Upper lobe of left lung (tissue), 6 donors: Measurements from ENCODE around the gene CCNB3. TPM values are rescaled to one million over a fixed set of nuclear protein-coding genes. Genes with fewer than 3 reads are reported as not detected.

Source experiments
- ATAC-seq, 2 donors: fragments of 200-7000 bp; cut with Tn5 transposase; one replicate each; pipeline ENCODE4 v1.9.1; 2022; ENCODE audit warnings: mild to moderate bottlenecking in 2 of 2, moderate library complexity in 2 of 2; ENCODE audit not compliant: low FRiP score in 2 of 2
- DNase-seq, 2 donors: peaks; one replicate each; pipeline ENCODE4 v3.0.0-alpha.2; 2019 to 2020
- H3K27ac ChIP-seq, 4 donors: fragments of 200-600 bp; sonication (generic); one replicate each; pipeline ENCODE4 v1.5.1; 2016 to 2019
- H3K27me3 ChIP-seq, 4 donors: fragments of 200-600 bp; sonication (generic); one replicate each; pipeline ENCODE4 v1.5.1; 2017 to 2019
- H3K36me3 ChIP-seq, 4 donors: fragments of 200-600 bp; sonication (generic); one replicate each; pipeline ENCODE4 v1.5.1; 2016 to 2019
- H3K4me1 ChIP-seq, 4 donors: fragments of 200-600 bp; sonication (generic); one replicate each; pipeline ENCODE4 v1.5.1; 2018 to 2019
- H3K4me3 ChIP-seq, 4 donors: fragments of 200-600 bp; sonication (generic); one replicate each; pipeline ENCODE4 v1.5.1; 2017 to 2019; ENCODE audit warnings: mild to moderate bottlenecking in 2 of 4, moderate library complexity in 1 of 4
- H3K9me3 ChIP-seq, 4 donors: fragments of 200-600 bp; sonication (generic); one replicate each; pipeline ENCODE4 v1.5.1; 2018 to 2019
- EP300 ChIP-seq, 4 donors: sonication (generic); formaldehyde crosslinking; IDR thresholded peaks; one replicate each; pipeline ENCODE4 v1.5.1; 2017; ENCODE audit warnings: antibody characterized with exemption in 4 of 4, control low read depth in 2 of 4
- POLR2A ChIP-seq, 4 donors: fragments of 450-650 bp; IDR thresholded peaks; one replicate each; pipeline ENCODE4 v1.5.1; 2016 to 2017; ENCODE audit warnings: antibody characterized with exemption in 4 of 4, mild to moderate bottlenecking in 2 of 4
- POLR2AphosphoS5 ChIP-seq, 2 donors: sonication (generic); formaldehyde crosslinking; IDR thresholded peaks; one replicate each; pipeline ENCODE4 v1.5.1; 2017; ENCODE audit warnings: antibody characterized with exemption in 2 of 2
- WGBS, 2 donors: methylation state at CpG; one replicate each; pipeline ENCODE4 v1.1.5; 2017 to 2018; 5-methylcytosine and 5-hydroxymethylcytosine counted together
- total RNA-seq, 6 donors: library from RNA; depleted of rRNA in 4 of 6; stranded (reverse); fragments of >200 nt in 4 of 6; gene quantifications; one replicate each; pipeline versions ENCODE4 v1.1.0 to v1.2.1, GENCODE V29; 2016 to 2021
- TF ChIP-seq, protein P1 (sequence below), 6 experiments: fragments of 450-650 bp in 4 of 6; fragments of 200-600 bp in 2 of 6; sonication (generic) in 2 of 6; IDR thresholded peaks; one replicate each; pipeline ENCODE4 v1.5.1; 2016 to 2019; ENCODE audit warnings: antibody characterized with exemption in 6 of 6
- donor health status: DM: no; HTN: no; CAD: no; lungs with moderate emphysema.
- donor health status: DM: no; HTN: yes; CAD: no; lungs with severe emphysema.

CCNB3 gene
- total RNA-seq, 6 donors from 2014 or later, result 0.77 to 5.2 (median 1.4) TPM

DNA sequence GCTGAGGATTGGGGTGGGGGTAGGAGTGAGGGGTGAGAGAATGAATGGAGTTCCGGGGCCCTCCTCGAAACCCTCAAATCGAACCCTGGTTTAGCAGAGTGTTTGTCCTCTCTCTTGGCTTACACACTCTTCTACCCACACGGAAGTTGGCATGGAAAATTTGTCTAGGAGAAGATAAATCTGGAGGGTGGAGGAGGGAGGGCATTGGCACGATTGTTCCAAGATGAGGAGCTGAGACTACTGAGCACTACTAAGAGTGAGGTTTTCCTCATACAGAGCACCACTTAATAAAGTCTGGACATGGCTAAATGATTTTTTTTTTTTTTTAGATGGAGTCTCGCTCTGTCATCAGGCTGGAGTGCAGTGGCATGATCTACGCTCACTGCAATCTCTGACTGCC, 37.2 kb upstream of the CCNB3 start:
- DNase-seq (no peak), ATAC-seq (peak in 1 of 2 donors; percentile 22)
- TF ChIP-seq POLR2AphosphoS5 (IDR thresholded peaks at IDR 0.05) (no peak), POLR2A (IDR thresholded peaks at IDR 0.05) (no peak)
- TF ChIP-seq, protein P1, sequence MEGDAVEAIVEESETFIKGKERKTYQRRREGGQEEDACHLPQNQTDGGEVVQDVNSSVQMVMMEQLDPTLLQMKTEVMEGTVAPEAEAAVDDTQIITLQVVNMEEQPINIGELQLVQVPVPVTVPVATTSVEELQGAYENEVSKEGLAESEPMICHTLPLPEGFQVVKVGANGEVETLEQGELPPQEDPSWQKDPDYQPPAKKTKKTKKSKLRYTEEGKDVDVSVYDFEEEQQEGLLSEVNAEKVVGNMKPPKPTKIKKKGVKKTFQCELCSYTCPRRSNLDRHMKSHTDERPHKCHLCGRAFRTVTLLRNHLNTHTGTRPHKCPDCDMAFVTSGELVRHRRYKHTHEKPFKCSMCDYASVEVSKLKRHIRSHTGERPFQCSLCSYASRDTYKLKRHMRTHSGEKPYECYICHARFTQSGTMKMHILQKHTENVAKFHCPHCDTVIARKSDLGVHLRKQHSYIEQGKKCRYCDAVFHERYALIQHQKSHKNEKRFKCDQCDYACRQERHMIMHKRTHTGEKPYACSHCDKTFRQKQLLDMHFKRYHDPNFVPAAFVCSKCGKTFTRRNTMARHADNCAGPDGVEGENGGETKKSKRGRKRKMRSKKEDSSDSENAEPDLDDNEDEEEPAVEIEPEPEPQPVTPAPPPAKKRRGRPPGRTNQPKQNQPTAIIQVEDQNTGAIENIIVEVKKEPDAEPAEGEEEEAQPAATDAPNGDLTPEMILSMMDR (IDR thresholded peaks at IDR 0.05), result no peak
- Histone ChIP-seq H3K4me1 (no peaks in the 10 kb centered on the region), H3K9me3 (no peaks in the 10 kb centered on the region), H3K36me3 (no peaks in the 10 kb centered on the region), H3K27me3 (no peaks in the 10 kb centered on the region), H3K4me3 (no peak overlapping the region), H3K27ac (no peak overlapping the region)
- 65 to 74% methylated on average over 5 to 7 of the region's 7 CpGs for WGBS, 2 donors

DNA sequence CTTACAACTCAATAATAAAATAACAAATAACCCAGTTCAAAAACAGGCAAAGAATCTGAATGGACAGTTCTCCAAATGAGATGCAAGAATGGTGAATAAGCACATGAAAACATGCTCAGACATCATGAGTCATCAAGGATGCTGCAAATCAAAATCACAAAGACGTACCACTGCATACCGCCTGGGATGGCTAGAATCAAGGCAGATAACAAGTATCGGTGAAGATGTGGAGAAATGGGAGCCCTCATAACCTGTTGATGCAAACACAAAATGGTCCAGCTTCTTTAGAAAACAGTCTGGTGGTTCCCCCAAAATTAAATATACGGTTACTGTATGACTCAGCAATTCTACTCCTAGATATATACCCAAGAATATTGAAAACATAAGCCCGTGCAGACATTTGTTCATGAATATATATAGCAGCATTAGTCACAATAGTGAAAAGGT, 36.3 kb upstream of the CCNB3 start:
- no peaks in the 10 kb centered on the region for H3K36me3 ChIP-seq
- DNase-seq (no peak), ATAC-seq (no peak)
- H3K9me3 ChIP-seq, result no peaks in the 10 kb centered on the region
- H3K4me3 ChIP-seq, result no peak overlapping the region
- no peaks in the 10 kb centered on the region for H3K4me1 ChIP-seq
- no peaks in the 10 kb centered on the region for H3K27me3 ChIP-seq
- no peak overlapping the region for H3K27ac ChIP-seq
- 65 to 67% methylated on average over 5 of the region's 5 CpGs for WGBS, 2 donors
- no peak for TF ChIP-seq EP300 (IDR thresholded peaks at IDR 0.05)
- TF ChIP-seq, protein P1 (IDR thresholded peaks at IDR 0.05), result no peak
- no peak for TF ChIP-seq POLR2AphosphoS5 (IDR thresholded peaks at IDR 0.05)
- no peak for TF ChIP-seq POLR2A (IDR thresholded peaks at IDR 0.05)

DNA sequence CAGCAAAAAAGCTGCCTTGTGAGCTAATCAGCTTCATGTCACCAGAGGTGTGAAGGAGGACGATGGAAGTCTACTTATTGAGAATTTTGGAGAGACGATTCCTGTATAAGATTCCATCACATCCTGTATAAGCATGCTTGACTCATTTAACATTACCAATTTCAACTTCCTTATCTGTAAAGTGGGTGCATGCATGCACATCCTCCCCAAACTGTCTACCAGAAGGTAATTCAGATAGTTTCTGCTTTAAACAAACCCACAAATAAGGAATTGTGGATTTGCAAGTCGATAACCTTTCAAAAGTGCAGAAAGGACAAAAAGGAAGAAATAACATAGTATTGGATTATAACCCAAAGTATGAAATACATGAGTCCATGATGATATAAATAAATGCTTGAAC, 34.8 kb upstream of the CCNB3 start:
- Histone ChIP-seq H3K36me3 (no peaks in the 10 kb centered on the region), H3K9me3 (no peaks in the 10 kb centered on the region), H3K27me3 (no peaks in the 10 kb centered on the region), H3K4me3 (no peak overlapping the region), H3K27ac (no peak overlapping the region), H3K4me1 (no peaks in the 10 kb centered on the region)
- 68 to 87% methylated on average over 3 of the region's 3 CpGs for whole genome bisulfite sequencing, 2 donors
- no peak for TF ChIP-seq POLR2A (IDR thresholded peaks at IDR 0.05)
- no peak for TF ChIP-seq POLR2AphosphoS5 (IDR thresholded peaks at IDR 0.05)
- TF ChIP-seq, protein P1 (IDR thresholded peaks at IDR 0.05), result no peak
- TF ChIP-seq EP300 (IDR thresholded peaks at IDR 0.05), result no peak
- ATAC-seq (no peak), DNase-seq (no peak)

DNA sequence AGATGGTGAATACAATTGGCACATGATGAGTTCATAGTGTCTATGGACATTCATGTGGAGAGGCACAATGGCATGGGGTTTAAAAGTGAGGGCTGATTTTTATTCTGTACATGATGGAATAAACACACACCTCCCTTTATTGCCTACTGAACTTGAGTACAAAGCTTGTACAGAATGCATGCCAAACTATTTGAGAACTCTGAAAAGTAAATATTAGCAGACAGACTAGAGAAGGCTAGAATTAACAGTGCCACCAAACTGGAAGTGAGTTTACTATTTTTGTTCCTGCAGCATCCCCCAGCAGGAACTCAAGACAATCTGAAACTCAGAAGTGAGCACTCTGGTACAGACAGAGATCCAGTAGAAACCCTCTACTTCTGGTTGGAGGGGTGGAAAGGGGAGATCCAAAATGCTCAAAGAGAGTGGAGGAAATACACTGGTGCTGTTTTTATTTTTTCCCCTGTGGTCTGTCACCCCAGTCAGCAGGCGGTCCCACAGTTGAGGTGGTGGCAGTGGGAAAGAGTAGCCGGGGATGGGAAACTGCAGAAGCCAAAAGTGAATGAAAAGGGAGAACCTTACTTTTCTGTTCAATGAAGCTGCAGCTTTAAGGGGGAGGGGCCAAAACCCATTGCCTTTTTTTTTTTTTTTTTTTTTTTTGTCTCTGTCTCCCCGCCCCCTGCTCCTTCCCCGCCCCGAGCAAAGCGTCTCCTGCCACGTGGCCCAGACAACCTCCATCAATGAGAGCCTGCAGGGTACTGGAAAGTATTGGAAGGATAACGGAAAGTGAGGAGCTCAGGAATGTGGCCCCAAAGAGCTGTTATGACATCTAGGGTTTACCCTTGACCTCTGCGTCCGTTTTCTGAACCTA, 24.3 kb upstream of the CCNB3 start:
- Histone ChIP-seq H3K4me1 (peaks cover 0 to 3% (median 0%) of the 10 kb centered on the region in 4 donors), H3K27me3 (no peaks in the 10 kb centered on the region), H3K27ac (no peak overlapping the region), H3K9me3 (no peaks in the 10 kb centered on the region), H3K4me3 (no peak overlapping the region), H3K36me3 (no peaks in the 10 kb centered on the region)
- no peak for TF ChIP-seq POLR2AphosphoS5 (IDR thresholded peaks at IDR 0.05)
- TF ChIP-seq, protein P1 (IDR thresholded peaks at IDR 0.05), result no peak
- TF ChIP-seq POLR2A (IDR thresholded peaks at IDR 0.05), result no peak
- TF ChIP-seq EP300 (IDR thresholded peaks at IDR 0.05), result no peak
- 42 to 44% methylated on average over 9 to 10 of the region's 10 CpGs for WGBS, 2 donors
- no peak for DNase-seq
- no peak for ATAC-seq

DNA sequence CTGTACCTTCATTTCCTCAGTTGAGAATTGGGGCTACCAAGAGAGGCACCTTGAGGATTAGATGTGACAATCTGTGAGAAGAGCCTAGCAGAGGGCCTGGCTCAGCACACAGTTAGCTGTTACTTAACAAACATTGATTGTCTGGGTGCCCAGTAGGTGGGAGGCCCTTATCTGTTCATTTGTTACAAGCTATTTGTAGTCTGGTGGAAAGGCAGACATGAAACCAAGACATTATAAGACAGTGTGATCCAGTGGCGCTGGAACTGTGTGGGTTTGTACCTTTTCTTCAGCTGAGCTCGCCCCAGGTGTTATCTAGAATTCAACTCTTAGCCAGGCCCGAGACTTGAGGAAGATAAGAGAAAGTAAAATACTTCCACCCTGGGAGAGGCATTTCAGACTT, 20.7 kb upstream of the CCNB3 start:
- H3K4me1 ChIP-seq, result peaks cover 0 to 3% (median 0%) of the 10 kb centered on the region in 4 donors
- ATAC-seq (no peak), DNase-seq (no peak)
- no peaks in the 10 kb centered on the region for H3K27me3 ChIP-seq
- TF ChIP-seq POLR2AphosphoS5 (IDR thresholded peaks at IDR 0.05), result no peak
- TF ChIP-seq, protein P1 (IDR thresholded peaks at IDR 0.05), result no peak
- no peak for TF ChIP-seq POLR2A (IDR thresholded peaks at IDR 0.05)
- no peak for TF ChIP-seq EP300 (IDR thresholded peaks at IDR 0.05)
- no peak overlapping the region for H3K4me3 ChIP-seq
- H3K9me3 ChIP-seq, result no peaks in the 10 kb centered on the region
- no peaks in the 10 kb centered on the region for H3K36me3 ChIP-seq
- WGBS, 2 donors, result 60 to 75% methylated on average over 3 of the region's 3 CpGs
- H3K27ac ChIP-seq, result no peak overlapping the region
